ENCODE measurements around the gene CCDC148.
"Not testable (repeated sequence)": the region's sequence is repeated elsewhere in the genome, so short reads cannot be mapped to it uniquely, and the experiment has no call there.

Gene CCDC148

DNA sequence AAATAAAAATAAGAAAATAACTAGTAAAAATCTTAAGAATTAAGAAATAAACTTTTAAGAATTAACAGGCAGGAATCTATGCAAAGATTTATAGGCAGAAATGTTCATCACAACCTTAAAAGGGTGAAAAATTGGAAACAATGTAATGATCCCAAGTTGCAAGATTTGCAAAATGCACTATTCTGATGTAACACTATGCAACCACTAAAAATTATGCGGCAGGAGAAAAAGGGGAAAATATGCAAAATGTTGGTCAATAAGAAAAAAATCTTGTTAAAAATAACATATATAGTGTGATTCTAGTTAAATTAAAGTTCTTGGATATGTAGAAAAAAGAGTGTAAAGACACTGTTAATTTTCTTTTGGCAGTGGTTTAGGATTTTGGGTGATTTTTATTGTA lies 222.1 kb downstream of the CCDC148 start:
- H3K27me3 ChIP-seq (ENCODE audit: insufficient read depth, insufficient read length), result no peaks in the 10 kb centered on the region
- H3K36me3 ChIP-seq (ENCODE audit: insufficient read depth, insufficient read length, low read length), result no peaks in the 10 kb centered on the region
- TF ChIP-seq SUZ12 (IDR thresholded peaks at IDR 0.05; ENCODE audit: extremely low read depth, insufficient read depth, insufficient read length), result no peak
- TF ChIP-seq YY1 (IDR thresholded peaks at IDR 0.05; ENCODE audit: insufficient read depth, insufficient read length), result no peak
- TF ChIP-seq ZNF274 (IDR thresholded peaks at IDR 0.05; ENCODE audit: low read depth, low read length), result no peak
- no peak overlapping the region for H3K4me3 ChIP-seq (ENCODE audit: insufficient read length, low read depth)
- DNase-seq (ENCODE audit: low read depth, low spot score), result no peak
- no peaks in the 10 kb centered on the region for H3K4me1 ChIP-seq (ENCODE audit: insufficient read depth, insufficient read length)
- H3K9me3 ChIP-seq (ENCODE audit: insufficient read depth, low read length), result no peaks in the 10 kb centered on the region
- H3K9ac ChIP-seq (ENCODE audit: insufficient read length, low read depth), result no peak overlapping the region

DNA sequence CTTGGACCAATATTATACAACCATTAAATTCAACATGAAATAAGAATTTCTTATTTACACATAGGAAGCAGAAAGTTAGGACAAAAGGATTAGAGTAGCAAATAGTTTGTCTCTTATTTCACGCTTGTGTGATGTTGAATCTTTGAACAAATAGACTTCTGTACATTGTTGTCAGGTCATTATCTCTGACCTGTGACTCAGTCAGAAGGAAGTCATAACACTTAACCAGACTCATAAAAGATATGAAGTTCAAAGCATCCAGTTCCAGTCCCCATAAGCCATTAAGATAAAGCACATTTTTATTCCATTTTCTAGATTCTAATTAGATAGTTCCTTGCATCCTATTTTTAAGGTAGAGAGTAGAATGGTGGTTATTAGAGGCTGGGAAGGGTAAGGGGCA lies 224.1 kb downstream of the CCDC148 start:
- Histone ChIP-seq H3K9me3 (ENCODE audit: insufficient read depth, low read length) (no peaks in the 10 kb centered on the region), H3K4me3 (ENCODE audit: insufficient read length, low read depth) (no peak overlapping the region), H3K4me1 (ENCODE audit: insufficient read depth, insufficient read length) (no peaks in the 10 kb centered on the region), H3K27me3 (ENCODE audit: insufficient read depth, insufficient read length) (no peaks in the 10 kb centered on the region), H3K36me3 (ENCODE audit: insufficient read depth, insufficient read length, low read length) (no peaks in the 10 kb centered on the region), H3K9ac (ENCODE audit: insufficient read length, low read depth) (no peak overlapping the region)
- DNase-seq (ENCODE audit: low read depth, low spot score), result no peak
- TF ChIP-seq ZNF274 (IDR thresholded peaks at IDR 0.05; ENCODE audit: low read depth, low read length) (no peak), YY1 (IDR thresholded peaks at IDR 0.05; ENCODE audit: insufficient read depth, insufficient read length) (no peak), SUZ12 (IDR thresholded peaks at IDR 0.05; ENCODE audit: extremely low read depth, insufficient read depth, insufficient read length) (no peak)

GRCh38 chr2:158228943-158229508 lies 227.5 kb downstream of the CCDC148 start:
- Histone ChIP-seq H3K36me3 (ENCODE audit: insufficient read depth, insufficient read length, low read length) (no peaks in the 10 kb centered on the region), H3K4me1 (ENCODE audit: insufficient read depth, insufficient read length) (no peaks in the 10 kb centered on the region), H3K27me3 (ENCODE audit: insufficient read depth, insufficient read length) (no peaks in the 10 kb centered on the region), H3K9ac (ENCODE audit: insufficient read length, low read depth) (no peak overlapping the region), H3K4me3 (ENCODE audit: insufficient read length, low read depth) (no peak overlapping the region), H3K9me3 (ENCODE audit: insufficient read depth, low read length) (no peaks in the 10 kb centered on the region)
- TF ChIP-seq ZNF274 (IDR thresholded peaks at IDR 0.05; ENCODE audit: low read depth, low read length) (no peak), YY1 (IDR thresholded peaks at IDR 0.05; ENCODE audit: insufficient read depth, insufficient read length) (no peak), SUZ12 (IDR thresholded peaks at IDR 0.05; ENCODE audit: extremely low read depth, insufficient read depth, insufficient read length) (no peak)
- DNase-seq (ENCODE audit: low read depth, low spot score), result no peak

DNA sequence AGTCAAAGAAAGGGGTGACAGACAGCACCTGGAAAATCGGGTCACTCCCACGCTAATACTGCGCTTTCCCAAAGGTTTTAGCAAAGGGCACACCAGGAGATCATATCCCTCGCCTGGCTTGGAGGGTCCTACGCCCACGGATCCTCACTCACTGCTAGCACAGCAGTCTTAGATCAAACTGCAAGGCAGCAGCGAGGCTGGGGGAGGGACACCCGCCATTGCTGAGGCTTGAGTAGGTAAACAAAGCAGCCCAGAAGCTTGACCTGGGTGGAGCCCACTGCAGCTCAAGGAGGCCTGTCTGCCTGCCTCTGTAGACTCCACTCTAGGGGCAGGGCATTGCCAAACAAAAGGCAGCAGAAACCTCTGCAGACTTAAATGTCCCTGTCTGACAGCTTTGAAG lies 233.5 kb downstream of the CCDC148 start:
- H3K4me3 ChIP-seq (ENCODE audit: insufficient read length, low read depth); H3K36me3 ChIP-seq (ENCODE audit: insufficient read depth, insufficient read length, low read length); H3K9ac ChIP-seq (ENCODE audit: insufficient read length, low read depth); H3K9me3 ChIP-seq (ENCODE audit: insufficient read depth, low read length); H3K4me1 ChIP-seq (ENCODE audit: insufficient read depth, insufficient read length); H3K27me3 ChIP-seq (ENCODE audit: insufficient read depth, insufficient read length); DNase-seq (ENCODE audit: low read depth, low spot score): not testable (repeated sequence)

- TF ChIP-seq SUZ12 (IDR thresholded peaks at IDR 0.05; ENCODE audit: extremely low read depth, insufficient read depth, insufficient read length) (no peak), YY1 (IDR thresholded peaks at IDR 0.05; ENCODE audit: insufficient read depth, insufficient read length) (no peak), ZNF274 (IDR thresholded peaks at IDR 0.05; ENCODE audit: low read depth, low read length) (no peak)
- Histone ChIP-seq H3K9ac (ENCODE audit: insufficient read length, low read depth) (no peak overlapping the region), H3K4me1 (ENCODE audit: insufficient read depth, insufficient read length) (no peaks in the 10 kb centered on the region), H3K27me3 (ENCODE audit: insufficient read depth, insufficient read length) (no peaks in the 10 kb centered on the region), H3K4me3 (ENCODE audit: insufficient read length, low read depth) (no peak overlapping the region), H3K9me3 (ENCODE audit: insufficient read depth, low read length) (no peaks in the 10 kb centered on the region), H3K36me3 (ENCODE audit: insufficient read depth, insufficient read length, low read length) (no peaks in the 10 kb centered on the region)
- DNase-seq (ENCODE audit: low read depth, low spot score), result no peak
These were observed 235.2 kb downstream of the CCDC148 start for GRCh38 chr2:158221063-158222020.

DNA sequence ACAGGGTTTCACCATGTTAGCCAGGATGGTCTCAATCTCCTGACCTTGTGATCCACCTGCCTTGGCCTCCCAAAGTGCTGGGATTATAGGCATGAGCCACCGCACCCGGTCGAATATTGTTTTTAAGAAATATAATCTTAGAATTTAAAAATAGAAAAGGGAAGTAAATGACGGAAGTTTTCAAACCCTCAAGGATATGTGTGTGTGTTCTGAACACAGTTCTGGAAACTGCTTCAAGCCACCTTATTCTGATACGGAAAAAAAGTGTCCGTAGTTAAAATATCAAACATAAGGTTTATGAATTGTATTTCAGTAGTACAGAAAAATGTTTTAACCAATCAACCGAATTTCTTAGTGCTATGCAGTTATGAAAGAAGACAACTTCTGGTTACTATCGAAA lies 239.0 kb downstream of the CCDC148 start:
- no peak for DNase-seq (ENCODE audit: low read depth, low spot score)
- H3K36me3 ChIP-seq (ENCODE audit: insufficient read depth, insufficient read length, low read length), result no peaks in the 10 kb centered on the region

DNA sequence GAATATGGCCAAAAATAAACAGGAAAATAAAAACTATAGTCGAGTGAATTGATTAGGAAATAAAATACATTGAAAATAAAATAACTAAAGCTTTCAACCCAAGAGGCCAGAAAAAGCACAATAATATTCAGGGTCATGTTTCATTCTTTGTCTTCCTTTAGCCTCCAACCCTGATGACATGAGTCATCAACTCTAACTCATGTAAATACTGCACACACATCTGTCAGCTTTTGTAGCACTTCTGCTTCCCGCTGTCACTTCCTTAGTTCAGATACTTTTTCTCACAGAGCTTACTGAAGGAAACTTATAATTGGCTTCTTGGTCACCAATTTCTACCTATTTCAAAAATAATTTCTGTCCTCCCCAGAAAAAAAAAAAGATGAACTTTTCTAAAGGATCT lies 242.1 kb downstream of the CCDC148 start:
- no peak overlapping the region for H3K4me3 ChIP-seq (ENCODE audit: insufficient read length, low read depth)
- H3K36me3 ChIP-seq (ENCODE audit: insufficient read depth, insufficient read length, low read length), result no peaks in the 10 kb centered on the region
- H3K9me3 ChIP-seq (ENCODE audit: insufficient read depth, low read length), result no peaks in the 10 kb centered on the region
- no peak for TF ChIP-seq SUZ12 (IDR thresholded peaks at IDR 0.05; ENCODE audit: extremely low read depth, insufficient read depth, insufficient read length)
- TF ChIP-seq ZNF274 (IDR thresholded peaks at IDR 0.05; ENCODE audit: low read depth, low read length), result no peak
- no peak for TF ChIP-seq YY1 (IDR thresholded peaks at IDR 0.05; ENCODE audit: insufficient read depth, insufficient read length)
- H3K9ac ChIP-seq (ENCODE audit: insufficient read length, low read depth), result no peak overlapping the region
- no peaks in the 10 kb centered on the region for H3K27me3 ChIP-seq (ENCODE audit: insufficient read depth, insufficient read length)
- no peaks in the 10 kb centered on the region for H3K4me1 ChIP-seq (ENCODE audit: insufficient read depth, insufficient read length)
- no peak for DNase-seq (ENCODE audit: low read depth, low spot score)

More for the DNA sequence above, 239.0 kb downstream of the CCDC148 start:
- Histone ChIP-seq H3K4me3 (ENCODE audit: insufficient read length, low read depth) (no peak overlapping the region), H3K9me3 (ENCODE audit: insufficient read depth, low read length) (no peaks in the 10 kb centered on the region), H3K27me3 (ENCODE audit: insufficient read depth, insufficient read length) (no peaks in the 10 kb centered on the region), H3K9ac (ENCODE audit: insufficient read length, low read depth) (no peak overlapping the region), H3K4me1 (ENCODE audit: insufficient read depth, insufficient read length) (no peaks in the 10 kb centered on the region)
- TF ChIP-seq YY1 (IDR thresholded peaks at IDR 0.05; ENCODE audit: insufficient read depth, insufficient read length) (no peak), ZNF274 (IDR thresholded peaks at IDR 0.05; ENCODE audit: low read depth, low read length) (no peak), SUZ12 (IDR thresholded peaks at IDR 0.05; ENCODE audit: extremely low read depth, insufficient read depth, insufficient read length) (no peak)
